Astrocyte (in vitro differentiated cells and primary cell): ENCODE results near the gene TMEM63B. TPM values are rescaled to one million over a fixed set of nuclear protein-coding genes. Genes with fewer than 3 reads are reported as not detected.
A peak's percentile ranks its signal among the peaks of the same experiment; 100 is the strongest.

Experiments
- DNase-seq: peaks from one replicate; pipeline ENCODE4 v3.0.0-alpha.2; 2010; ENCODE audit warnings: low read depth
- FAIRE-seq: peaks from 2 replicates; lab custom pipeline; 2011; peaks lifted over from hg19 to GRCh38; lab: Jason Lieb, UNC
- H2AFZ ChIP-seq: 2 replicates; pipeline ENCODE4 v1.6.0; 2012; ENCODE audit warnings: low read depth, low read length, inconsistent platforms
- H3K27ac ChIP-seq: 2 replicates; pipeline ENCODE4 v1.5.1; 2011; ENCODE audit warnings: low read depth, low read length, inconsistent platforms
- H3K27me3 ChIP-seq: 2 replicates; pipeline ENCODE4 v1.6.0; 2011; ENCODE audit warnings: low read length, inconsistent platforms; ENCODE audit not compliant: insufficient read depth
- H3K36me3 ChIP-seq: 2 replicates; pipeline ENCODE4 v1.5.1; 2011; ENCODE audit warnings: low read length, inconsistent platforms; ENCODE audit not compliant: insufficient read depth
- H3K4me1 ChIP-seq: 2 replicates; pipeline ENCODE4 v1.5.1; 2011; ENCODE audit warnings: low read length, inconsistent platforms; ENCODE audit not compliant: insufficient read depth
- H3K4me2 ChIP-seq: 2 replicates; pipeline ENCODE4 v1.6.0; 2012; ENCODE audit warnings: low read length, inconsistent platforms
- H3K4me3 ChIP-seq: 2 replicates; pipeline ENCODE4 v1.5.1; 2011; ENCODE audit warnings: low read depth, mild to moderate bottlenecking, low read length, inconsistent platforms; ENCODE audit not compliant: insufficient read depth
- H3K79me2 ChIP-seq: 2 replicates; pipeline ENCODE4 v1.6.0; 2012; ENCODE audit warnings: mild to moderate bottlenecking, low read length, inconsistent platforms; ENCODE audit not compliant: insufficient read depth
- H3K9ac ChIP-seq: 2 replicates; pipeline ENCODE4 v1.6.0; 2012; ENCODE audit warnings: mild to moderate bottlenecking, low read length, inconsistent platforms
- H3K9me3 ChIP-seq: 2 replicates; pipeline ENCODE4 v1.5.1; 2012; ENCODE audit warnings: low read depth, mild to moderate bottlenecking, low read length, inconsistent platforms; ENCODE audit not compliant: insufficient read depth
- H4K20me1 ChIP-seq: 2 replicates; pipeline ENCODE4 v1.6.0; 2012; ENCODE audit warnings: low read length, inconsistent platforms; ENCODE audit not compliant: insufficient read depth
- H3K27ac Mint-ChIP-seq: one replicate; pipeline ENCODE4 v1.8.0; 2021; ENCODE audit warnings: mild to moderate bottlenecking, mixed read lengths; ENCODE audit not compliant: unreplicated experiment
- H3K27me3 Mint-ChIP-seq: one replicate; pipeline ENCODE4 v1.8.0; 2021; ENCODE audit warnings: low read depth, mixed read lengths; ENCODE audit not compliant: unreplicated experiment
- H3K36me3 Mint-ChIP-seq: one replicate; pipeline ENCODE4 v1.8.0; 2021; ENCODE audit warnings: low read depth, mixed read lengths; ENCODE audit not compliant: unreplicated experiment
- H3K4me1 Mint-ChIP-seq: one replicate; pipeline ENCODE4 v1.8.0; 2021; ENCODE audit warnings: low read depth, mixed read lengths; ENCODE audit not compliant: unreplicated experiment
- H3K4me3 Mint-ChIP-seq: one replicate; pipeline ENCODE4 v1.8.0; 2021; ENCODE audit warnings: mild to moderate bottlenecking, moderate library complexity, mixed read lengths; ENCODE audit not compliant: unreplicated experiment
- H3K9me3 Mint-ChIP-seq: one replicate; pipeline ENCODE4 v1.8.0; 2021; ENCODE audit warnings: mild to moderate bottlenecking, mixed read lengths; ENCODE audit not compliant: unreplicated experiment
- CTCF ChIP-seq: IDR thresholded peaks from 2 replicates; pipeline ENCODE4 v1.5.1; 2011; ENCODE audit warnings: low read depth, mild to moderate bottlenecking, inconsistent platforms, low read length, moderate library complexity; ENCODE audit not compliant: insufficient read depth
- EZH2 ChIP-seq: IDR thresholded peaks from 2 replicates; pipeline ENCODE4 v1.6.1; 2012; ENCODE audit warnings: mild to moderate bottlenecking, low read length, inconsistent platforms; ENCODE audit not compliant: insufficient read depth
- total RNA-seq: library from RNA; stranded (reverse); gene quantifications from 2 replicates; pipeline ENCODE4 v1.2.1, GENCODE V29; 2021

Gene TMEM63B
- total RNA-seq, 1 donor from 2014 or later: 86.6 TPM

- no peak overlapping the region for H3K4me3 ChIP-seq
- DNase-seq (no peak), FAIRE-seq (no peak)
- no peak overlapping the region for H3K9ac ChIP-seq
- TF ChIP-seq EZH2: no peak
- no peak for TF ChIP-seq CTCF
- H2AFZ ChIP-seq: no peak overlapping the region
- H3K4me1 Mint-ChIP-seq: no peaks in the 10 kb centered on the region
- no peak overlapping the region for H3K4me2 ChIP-seq
- no peaks in the 10 kb centered on the region for H3K4me1 ChIP-seq
- no peak overlapping the region for H3K27ac ChIP-seq
- H3K79me2 ChIP-seq: no peaks in the 10 kb centered on the region
- H3K4me3 Mint-ChIP-seq: no peak overlapping the region
- H3K9me3 ChIP-seq: no peaks in the 10 kb centered on the region
- H3K36me3 ChIP-seq: no peaks in the 10 kb centered on the region
- H3K27me3 ChIP-seq: no peaks in the 10 kb centered on the region
- H3K27me3 Mint-ChIP-seq: peaks cover 1% of the 10 kb centered on the region
- no peaks in the 10 kb centered on the region for H3K9me3 Mint-ChIP-seq
- H3K27ac Mint-ChIP-seq: no peak overlapping the region
- H4K20me1 ChIP-seq: peaks cover 29% of the 10 kb centered on the region
- no peaks in the 10 kb centered on the region for H3K36me3 Mint-ChIP-seq
These were observed 35.1 kb upstream of the TMEM63B start for GRCh38 chr6:44091981-44092884.

GRCh38 chr6:44093066-44093465 lies 34.3 kb upstream of the TMEM63B start:
- no peak overlapping the region for H3K27ac Mint-ChIP-seq
- H3K36me3 Mint-ChIP-seq: no peaks in the 10 kb centered on the region
- no peak overlapping the region for H3K27ac ChIP-seq
- H3K9me3 Mint-ChIP-seq: no peaks in the 10 kb centered on the region
- H2AFZ ChIP-seq: no peak overlapping the region
- peaks cover 36% of the 10 kb centered on the region for H4K20me1 ChIP-seq
- no peaks in the 10 kb centered on the region for H3K27me3 ChIP-seq
- no peak overlapping the region for H3K4me3 ChIP-seq
- no peak overlapping the region for H3K9ac ChIP-seq
- TF ChIP-seq EZH2: no peak
- no peak for TF ChIP-seq CTCF
- no peaks in the 10 kb centered on the region for H3K9me3 ChIP-seq
- DNase-seq: no peak
- H3K4me2 ChIP-seq: no peak overlapping the region
- H3K4me3 Mint-ChIP-seq: no peak overlapping the region
- no peak for FAIRE-seq
- no peaks in the 10 kb centered on the region for H3K79me2 ChIP-seq
- H3K27me3 Mint-ChIP-seq: peaks cover 1% of the 10 kb centered on the region
- peaks cover 2% of the 10 kb centered on the region for H3K4me1 Mint-ChIP-seq
- H3K4me1 ChIP-seq: no peaks in the 10 kb centered on the region
- no peaks in the 10 kb centered on the region for H3K36me3 ChIP-seq

- Histone ChIP-seq H3K79me2 (no peaks in the 10 kb centered on the region), H3K4me3 (no peak overlapping the region), H3K9me3 (no peaks in the 10 kb centered on the region), H3K4me1 (no peaks in the 10 kb centered on the region), H2AFZ (no peak overlapping the region), H3K4me2 (no peak overlapping the region), H3K27ac (no peak overlapping the region), H4K20me1 (peaks cover 39% of the 10 kb centered on the region), H3K9ac (no peak overlapping the region), H3K27me3 (no peaks in the 10 kb centered on the region), H3K36me3 (no peaks in the 10 kb centered on the region)
- Mint-ChIP-seq H3K27me3 (peaks cover 1% of the 10 kb centered on the region), H3K4me1 (peaks cover 2% of the 10 kb centered on the region), H3K9me3 (no peaks in the 10 kb centered on the region), H3K4me3 (peak overlapping the region; percentile 10), H3K27ac (no peak overlapping the region), H3K36me3 (no peaks in the 10 kb centered on the region)
- no peak for DNase-seq
- no peak for FAIRE-seq
- no peak for TF ChIP-seq CTCF
- no peak for TF ChIP-seq EZH2
These were observed 33.5 kb upstream of the TMEM63B start for GRCh38 chr6:44093750-44094402.
